HepG2 (cell line): ENCODE results near the gene NAV2. TPM values are rescaled to one million over a fixed set of nuclear protein-coding genes. Genes with fewer than 3 reads are reported as not detected.

Experiments
- ATF7 ChIP-seq, 2 experiments: fragments of 450-650 bp in 1 of 2; sonication (generic) in 1 of 2; formaldehyde crosslinking in 1 of 2; IDR thresholded peaks; 2 replicates each; pipeline versions ENCODE4 v1.4.0 to v1.6.1; 2016 to 2020; ENCODE audit warnings: antibody characterized with exemption in 1 of 2, mild to moderate bottlenecking in 1 of 2, missing genetic modification reagents in 1 of 2
- DNMT1 ChIP-seq: sonication (generic); formaldehyde crosslinking; IDR thresholded peaks from 2 replicates; pipeline ENCODE4 v1.5.1; 2020; ENCODE audit warnings: mild to moderate bottlenecking, missing genetic modification reagents
- HCFC1 ChIP-seq: fragments of 150-350 bp; IDR thresholded peaks from 2 replicates; pipeline ENCODE4 v1.6.1; 2014; ENCODE audit warnings: low read depth, low read length
- HINFP ChIP-seq: sonication (generic); formaldehyde crosslinking; IDR thresholded peaks from 2 replicates; pipeline ENCODE4 v1.4.0; 2020; ENCODE audit warnings: low read depth, mild to moderate bottlenecking, missing genetic modification reagents
- HNF1A ChIP-seq, 2 experiments: sonication (generic) in 1 of 2; formaldehyde crosslinking in 1 of 2; IDR thresholded peaks; 2 replicates each; pipeline versions ENCODE4 v1.4.0 to v1.6.1; 2016 to 2020; ENCODE audit warnings: borderline replicate concordance in 1 of 2, low read depth in 1 of 2, mild to moderate bottlenecking in 1 of 2, missing genetic modification reagents in 1 of 2
- POGZ ChIP-seq: sonication (generic); formaldehyde crosslinking; IDR thresholded peaks from 2 replicates; pipeline ENCODE4 v1.4.0; 2020; ENCODE audit warnings: mild to moderate bottlenecking, missing genetic modification reagents
- TARDBP ChIP-seq: sonication (generic); formaldehyde crosslinking; IDR thresholded peaks from 2 replicates; pipeline ENCODE4 v1.8.0; 2022; ENCODE audit warnings: mild to moderate bottlenecking, missing genetic modification reagents
- ZFP36L2 ChIP-seq: sonication (generic); formaldehyde crosslinking; IDR thresholded peaks from 2 replicates; pipeline ENCODE4 v1.4.0; 2020; ENCODE audit warnings: missing genetic modification reagents
- ZNF3 ChIP-seq: IDR thresholded peaks from 2 replicates; pipeline ENCODE4 v1.7.0; 2017; ENCODE audit warnings: inconsistent platforms
- ZNF318 ChIP-seq: sonication (generic); formaldehyde crosslinking; IDR thresholded peaks from 2 replicates; pipeline ENCODE4 v1.4.0; 2020; ENCODE audit warnings: mild to moderate bottlenecking, missing genetic modification reagents
- ZNF749 ChIP-seq: sonication (generic); formaldehyde crosslinking; IDR thresholded peaks from 2 replicates; pipeline ENCODE4 v1.8.0; 2022; ENCODE audit warnings: mild to moderate bottlenecking, missing genetic modification reagents, moderate library complexity, borderline replicate concordance
- ZNF878 ChIP-seq: sonication (generic); formaldehyde crosslinking; IDR thresholded peaks from 2 replicates; pipeline ENCODE4 v1.8.1; 2023; ENCODE audit warnings: mild to moderate bottlenecking, missing genetic modification reagents, moderate library complexity
- polyA plus RNA-seq, 8 experiments: library from polyadenylated mRNA; depleted of rRNA in 3 of 8; stranded (reverse) in 7 of 8; unstranded in 1 of 8; fragments of >200 nt; fragmentation: Illumina TruSeq in 4 of 8; extraction: Trizol in 4 of 8; gene quantifications; 2 replicates each; pipeline versions ENCODE4 v1.2.1 to v1.2.3, GENCODE V29; 2011 to 2016; ENCODE audit warnings: low read depth in 4 of 8, missing spikeins in 1 of 8, mixed read lengths in 1 of 8; ENCODE audit not compliant: insufficient read depth in 1 of 8
- total RNA-seq, 5 experiments: library from RNA; depleted of rRNA; stranded (reverse); fragments of >200 nt; fragmentation: Illumina TruSeq; extraction: Trizol; gene quantifications; 2 replicates each; pipeline ENCODE4 v1.2.3, GENCODE V29; 2016; ENCODE audit warnings: low read depth in 1 of 5

NAV2 gene
- total and polyA plus RNA-seq, 2 of the 13 experiments (the other 11 are each of a cell fraction or from before 2014, with no cell fraction given) = 9.3 to 34.6 TPM

- peak; percentile 76; the same call in 1 of the 2 replicates for TF ChIP-seq ZNF318 (CRISPR knock-in tag)
- peak; percentile 72 for TF ChIP-seq POGZ (CRISPR knock-in tag)
- peak; percentile 23; the same call in 1 of the 2 replicates for TF ChIP-seq HINFP (CRISPR knock-in tag)
- no peak for TF ChIP-seq ZFP36L2 (CRISPR knock-in tag)
- peak; percentile 75; the same call in 1 of the 2 replicates for TF ChIP-seq DNMT1
- TF ChIP-seq HCFC1 = no peak
- TF ChIP-seq ZNF878 = peak; percentile 27; the same call in 1 of the 2 replicates
- no peak for TF ChIP-seq ZNF3 (CRISPR knock-in tag)
- TF ChIP-seq ZNF749 (CRISPR knock-in tag) = 0 out of 2 replicates have a peak, but pooled peaks have one; percentile 14
- peak; percentile 89 for TF ChIP-seq TARDBP (CRISPR knock-in tag)
- no peak for TF ChIP-seq ATF7 (IDR thresholded peaks at IDR 0.05)
- peak; percentile 89 for TF ChIP-seq ATF7 (CRISPR knock-in tag; IDR thresholded peaks at IDR 0.05)
- no peak for TF ChIP-seq HNF1A (IDR thresholded peaks at IDR 0.05; ENCODE audit: low read depth)
- TF ChIP-seq HNF1A (CRISPR knock-in tag; IDR thresholded peaks at IDR 0.05; ENCODE audit: borderline replicate concordance) = peak; percentile 76; the same call in 1 of the 2 replicates
Observed at GRCh38 chr11:20035701-20036601, 323.3 kb downstream of the NAV2 start (continued).
